Thyroid gland (tissue), 4 donors: ENCODE measurements around the gene VWDE. TPM values are rescaled to one million over a fixed set of nuclear protein-coding genes. Genes with fewer than 3 reads are reported as not detected.

Experiments
- DNase-seq, 2 donors: peaks; one replicate each; pipeline ENCODE4 v3.0.0-alpha.2; 2019
- H3K27ac ChIP-seq, 3 donors: fragments of 200-600 bp; sonication (generic); 1 replicate in 2 of 3; 2 replicates in 1 of 3; pipeline ENCODE4 v1.5.1; 2016 to 2019; ENCODE audit warnings: mild to moderate bottlenecking in 1 of 3, moderate library complexity in 1 of 3
- H3K27me3 ChIP-seq: fragments of 200-600 bp; sonication (generic); one replicate; pipeline ENCODE4 v1.5.1; 2019
- H3K36me3 ChIP-seq, 2 donors: fragments of 200-600 bp; sonication (generic); one replicate each; pipeline ENCODE4 v1.5.1; 2016 to 2019
- H3K4me1 ChIP-seq, 2 donors: fragments of 200-600 bp; sonication (generic); one replicate each; pipeline ENCODE4 v1.5.1; 2017 to 2019
- H3K4me3 ChIP-seq, 3 donors: fragments of 200-600 bp; sonication (generic); replicated peaks in 1 of 3; 1 replicate in 2 of 3; 2 replicates in 1 of 3; pipeline ENCODE4 v1.5.1; 2016; ENCODE audit warnings: mild to moderate bottlenecking in 1 of 3
- H3K9me3 ChIP-seq: fragments of 200-600 bp; sonication (generic); one replicate; pipeline ENCODE4 v1.5.1; 2017
- CTCF ChIP-seq, 6 experiments: fragments of 200-600 bp in 3 of 6; fragments of 450-650 bp in 3 of 6; sonication (generic) in 3 of 6; IDR thresholded peaks; one replicate each; pipeline ENCODE4 v1.5.1; 2016 to 2019; ENCODE audit warnings: antibody characterized with exemption in 6 of 6, mild to moderate bottlenecking in 2 of 6, inconsistent platforms in 1 of 6, moderate library complexity in 1 of 6
- POLR2A ChIP-seq, 2 donors: fragments of 450-650 bp; IDR thresholded peaks; one replicate each; pipeline ENCODE4 v1.6.1; 2017; ENCODE audit warnings: antibody characterized with exemption in 2 of 2, mild to moderate bottlenecking in 2 of 2, moderate library complexity in 1 of 2
- WGBS, 2 donors: methylation state at CpG; one replicate each; pipeline ENCODE4 v1.1.5; 2017; 5-methylcytosine and 5-hydroxymethylcytosine counted together
- intact Hi-C: fragments of 100-400 bp; cut with DNase I; formaldehyde crosslinking; loops from one replicate; pipeline ENCODE4 v1.15.1; 2023
- total RNA-seq, 4 donors: library from RNA; depleted of rRNA; stranded (reverse); fragments of >200 nt; gene quantifications; one replicate each; pipeline ENCODE4 v1.2.3, GENCODE V29; 2016

The VWDE gene
- total RNA-seq, 4 donors from 2014 or later = 2.7 to 15.1 (median 9.7) TPM

- no peak for DNase-seq
- Histone ChIP-seq H3K4me1 (no peaks in the 10 kb centered on the region), H3K9me3 (no peaks in the 10 kb centered on the region), H3K36me3 (no peaks in the 10 kb centered on the region), H3K27me3 (no peaks in the 10 kb centered on the region), H3K27ac (no peak overlapping the region), H3K4me3 (no peak overlapping the region)
- WGBS, 2 donors = 66% methylated on average over 2 of the region's 2 CpGs
- intact Hi-C loops = no loop called here
- TF ChIP-seq POLR2A (IDR thresholded peaks at IDR 0.05) = no peak
- no peak for TF ChIP-seq CTCF (IDR thresholded peaks at IDR 0.05)
Observed at GRCh38 chr7:12360948-12361347, 42.7 kb downstream of the VWDE start.

- Histone ChIP-seq H3K36me3 (no peaks in the 10 kb centered on the region), H3K27ac (no peak overlapping the region), H3K4me1 (no peaks in the 10 kb centered on the region), H3K4me3 (no peak overlapping the region), H3K27me3 (no peaks in the 10 kb centered on the region), H3K9me3 (no peaks in the 10 kb centered on the region)
- intact Hi-C loops = no loop called here
- TF ChIP-seq POLR2A (IDR thresholded peaks at IDR 0.05) (no peak), CTCF (IDR thresholded peaks at IDR 0.05) (no peak)
- no peak for DNase-seq
Observed at GRCh38 chr7:12358694-12359093, 45.0 kb downstream of the VWDE start.

GRCh38 chr7:12357508-12357907, 46.2 kb downstream of the VWDE start:
- Histone ChIP-seq H3K4me3 (no peak overlapping the region), H3K9me3 (no peaks in the 10 kb centered on the region), H3K36me3 (no peaks in the 10 kb centered on the region), H3K4me1 (no peaks in the 10 kb centered on the region), H3K27me3 (no peaks in the 10 kb centered on the region), H3K27ac (no peak overlapping the region)
- no peak for DNase-seq
- 14 to 20% methylated on average over 1 of the region's 1 CpG for WGBS, 2 donors
- no peak for TF ChIP-seq CTCF (IDR thresholded peaks at IDR 0.05)
- intact Hi-C loops = no loop called here

- Histone ChIP-seq H3K27ac (no peak overlapping the region), H3K4me1 (no peaks in the 10 kb centered on the region), H3K36me3 (no peaks in the 10 kb centered on the region), H3K9me3 (no peaks in the 10 kb centered on the region), H3K27me3 (no peaks in the 10 kb centered on the region), H3K4me3 (no peak overlapping the region)
- no peak for DNase-seq
- intact Hi-C loops = no loop called here
- 90 to 94% methylated on average over 4 of the region's 4 CpGs for WGBS, 2 donors
- no peak for TF ChIP-seq POLR2A (IDR thresholded peaks at IDR 0.05)
- no peak for TF ChIP-seq CTCF (IDR thresholded peaks at IDR 0.05)
Observed at GRCh38 chr7:12351843-12352242, 51.8 kb downstream of the VWDE start.

- Histone ChIP-seq H3K36me3 (no peaks in the 10 kb centered on the region), H3K9me3 (no peaks in the 10 kb centered on the region), H3K4me1 (no peaks in the 10 kb centered on the region), H3K4me3 (no peak overlapping the region), H3K27me3 (no peaks in the 10 kb centered on the region), H3K27ac (no peak overlapping the region)
- TF ChIP-seq POLR2A (IDR thresholded peaks at IDR 0.05) = no peak
- no peak for TF ChIP-seq CTCF (IDR thresholded peaks at IDR 0.05)
- no peak for DNase-seq
- 95% methylated on average over 3 of the region's 3 CpGs for WGBS, 2 donors
- intact Hi-C loops = no loop called here
Observed at GRCh38 chr7:12350971-12351370, 52.7 kb downstream of the VWDE start.
